OCI-LY1 (cell line): ENCODE data around the gene ELAVL3.

Source experiments
- EZH2 ChIP-seq: fragments of 200-600 bp; sonication (generic), shearing (Covaris generic); IDR thresholded peaks from 2 replicates; pipeline ENCODE4 v1.8.0; 2017; ENCODE audit warnings: borderline replicate concordance, mixed run types, mild to moderate bottlenecking, antibody characterized with exemption, low read length, moderate library complexity, mixed read lengths
- TF ChIP-seq, protein P1 (sequence below): fragments of 200-600 bp; sonication (generic), shearing (Covaris generic); IDR thresholded peaks from 2 replicates; pipeline ENCODE4 v1.5.1; 2017; ENCODE audit warnings: mild to moderate bottlenecking, antibody characterized with exemption, low read length, moderate library complexity, mixed read lengths

DNA sequence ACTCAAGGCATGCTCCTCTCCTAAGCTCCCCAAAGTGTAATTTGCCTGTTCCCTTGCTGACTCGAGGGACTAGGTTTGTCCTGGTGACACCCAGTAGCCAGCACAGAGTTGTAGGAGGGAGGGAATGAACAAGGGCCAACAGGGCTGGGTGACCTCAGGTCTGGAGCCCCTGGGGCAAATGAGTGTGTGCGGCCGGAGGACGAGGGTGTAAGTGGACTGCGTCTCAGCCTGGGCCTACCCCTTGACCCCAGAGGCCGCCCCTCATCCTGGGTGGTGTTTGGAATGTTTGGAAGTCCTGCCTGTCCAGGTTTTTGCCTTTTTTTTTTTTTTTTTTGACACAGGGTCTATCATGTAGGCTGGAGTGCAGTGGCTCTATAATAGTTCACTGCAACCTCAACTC is 26.1 kb upstream of the ELAVL3 start:
- TF ChIP-seq, protein P1, sequence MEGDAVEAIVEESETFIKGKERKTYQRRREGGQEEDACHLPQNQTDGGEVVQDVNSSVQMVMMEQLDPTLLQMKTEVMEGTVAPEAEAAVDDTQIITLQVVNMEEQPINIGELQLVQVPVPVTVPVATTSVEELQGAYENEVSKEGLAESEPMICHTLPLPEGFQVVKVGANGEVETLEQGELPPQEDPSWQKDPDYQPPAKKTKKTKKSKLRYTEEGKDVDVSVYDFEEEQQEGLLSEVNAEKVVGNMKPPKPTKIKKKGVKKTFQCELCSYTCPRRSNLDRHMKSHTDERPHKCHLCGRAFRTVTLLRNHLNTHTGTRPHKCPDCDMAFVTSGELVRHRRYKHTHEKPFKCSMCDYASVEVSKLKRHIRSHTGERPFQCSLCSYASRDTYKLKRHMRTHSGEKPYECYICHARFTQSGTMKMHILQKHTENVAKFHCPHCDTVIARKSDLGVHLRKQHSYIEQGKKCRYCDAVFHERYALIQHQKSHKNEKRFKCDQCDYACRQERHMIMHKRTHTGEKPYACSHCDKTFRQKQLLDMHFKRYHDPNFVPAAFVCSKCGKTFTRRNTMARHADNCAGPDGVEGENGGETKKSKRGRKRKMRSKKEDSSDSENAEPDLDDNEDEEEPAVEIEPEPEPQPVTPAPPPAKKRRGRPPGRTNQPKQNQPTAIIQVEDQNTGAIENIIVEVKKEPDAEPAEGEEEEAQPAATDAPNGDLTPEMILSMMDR: no peak
- TF ChIP-seq EZH2: no peak
